ENCODE data around the gene EIF4G3. TPM values are rescaled to one million over a fixed set of nuclear protein-coding genes. Genes with fewer than 3 reads are reported as not detected.
"Not testable (repeated sequence)": the region's sequence is repeated elsewhere in the genome, so short reads cannot be mapped to it uniquely, and the experiment has no call there.

EIF4G3 gene
- total RNA-seq, 2 experiments from 2014 or later: 34.9 to 35.8 TPM

GRCh38 chr1:20870718-20871117, 306.0 kb downstream of the EIF4G3 start:
- ATAC-seq (ENCODE audit: low read depth): no peak
- peaks cover 8% of the 10 kb centered on the region for H3K4me1 Mint-ChIP-seq

GRCh38 chr1:20868263-20868662, 308.4 kb downstream of the EIF4G3 start:
- DNase-seq (no peak), ATAC-seq (ENCODE audit: low read depth) (no peak)
- H3K9me3 Mint-ChIP-seq: no peaks in the 10 kb centered on the region
- H3K4me3 Mint-ChIP-seq: no peak overlapping the region
- H3K4me1 Mint-ChIP-seq: peaks cover 3% of the 10 kb centered on the region
- POLR2A ChIA-PET: no interaction called here
- H3K27me3 Mint-ChIP-seq: no peaks in the 10 kb centered on the region
- H3K27ac Mint-ChIP-seq: no peak overlapping the region
- H3K36me3 Mint-ChIP-seq: peaks cover 9% of the 10 kb centered on the region

More at GRCh38 chr1:20870718-20871117, 306.0 kb downstream of the EIF4G3 start:
- no peak for DNase-seq
- no peaks in the 10 kb centered on the region for H3K9me3 Mint-ChIP-seq
- no peak overlapping the region for H3K27ac Mint-ChIP-seq
- H3K4me3 Mint-ChIP-seq: no peak overlapping the region
- H3K27me3 Mint-ChIP-seq: no peaks in the 10 kb centered on the region
- H3K36me3 Mint-ChIP-seq: peaks cover 15% of the 10 kb centered on the region
- POLR2A ChIA-PET: no interaction called here

- H3K4me1 Mint-ChIP-seq: peaks cover under 1% of the 10 kb centered on the region
- no peak overlapping the region for H3K4me3 Mint-ChIP-seq
- H3K9me3 Mint-ChIP-seq: no peaks in the 10 kb centered on the region
- POLR2A ChIA-PET: no interaction called here
- H3K27me3 Mint-ChIP-seq: no peaks in the 10 kb centered on the region
- peaks cover 9% of the 10 kb centered on the region for H3K36me3 Mint-ChIP-seq
- DNase-seq: no peak
- H3K27ac Mint-ChIP-seq: no peak overlapping the region
- no peak for ATAC-seq (ENCODE audit: low read depth)
Observed at GRCh38 chr1:20867847-20868246, 308.9 kb downstream of the EIF4G3 start.

GRCh38 chr1:20867062-20867461, 309.6 kb downstream of the EIF4G3 start:
- no peaks in the 10 kb centered on the region for H3K27me3 Mint-ChIP-seq
- H3K27ac Mint-ChIP-seq: no peak overlapping the region
- DNase-seq (no peak), ATAC-seq (ENCODE audit: low read depth) (no peak)
- POLR2A ChIA-PET: no interaction called here
- H3K9me3 Mint-ChIP-seq: no peaks in the 10 kb centered on the region
- peaks cover 9% of the 10 kb centered on the region for H3K36me3 Mint-ChIP-seq
- no peak overlapping the region for H3K4me3 Mint-ChIP-seq
- H3K4me1 Mint-ChIP-seq: no peaks in the 10 kb centered on the region

- H3K27ac Mint-ChIP-seq: no peak overlapping the region
- no peak for ATAC-seq (ENCODE audit: low read depth)
- H3K36me3 Mint-ChIP-seq: peaks cover 14% of the 10 kb centered on the region
- H3K9me3 Mint-ChIP-seq: no peaks in the 10 kb centered on the region
- no peak for DNase-seq
- H3K4me1 Mint-ChIP-seq: no peaks in the 10 kb centered on the region
- POLR2A ChIA-PET: no interaction called here
- no peak overlapping the region for H3K4me3 Mint-ChIP-seq
- no peaks in the 10 kb centered on the region for H3K27me3 Mint-ChIP-seq
Observed at GRCh38 chr1:20865001-20865400, 311.7 kb downstream of the EIF4G3 start.

- ATAC-seq (ENCODE audit: low read depth) (no peak), DNase-seq (no peak)
- Mint-ChIP-seq H3K4me1 (no peaks in the 10 kb centered on the region), H3K27ac (no peak overlapping the region), H3K4me3 (no peak overlapping the region), H3K27me3 (no peaks in the 10 kb centered on the region), H3K9me3 (no peaks in the 10 kb centered on the region), H3K36me3 (peaks cover 14% of the 10 kb centered on the region)
- POLR2A ChIA-PET: no interaction called here
Observed at GRCh38 chr1:20854529-20854928, 322.2 kb downstream of the EIF4G3 start.

- POLR2A ChIA-PET; DNase-seq; H3K4me3 Mint-ChIP-seq; H3K36me3 Mint-ChIP-seq; H3K9me3 Mint-ChIP-seq; H3K4me1 Mint-ChIP-seq; H3K27me3 Mint-ChIP-seq; ATAC-seq (ENCODE audit: low read depth); H3K27ac Mint-ChIP-seq: not testable (repeated sequence)
Observed at GRCh38 chr1:20851791-20852190, 324.9 kb downstream of the EIF4G3 start.

- no peak overlapping the region for H3K27ac Mint-ChIP-seq
- H3K4me1 Mint-ChIP-seq: no peaks in the 10 kb centered on the region
- no peak for DNase-seq
- no peak overlapping the region for H3K4me3 Mint-ChIP-seq
- POLR2A ChIA-PET: no interaction called here
- no peaks in the 10 kb centered on the region for H3K9me3 Mint-ChIP-seq
- no peak for ATAC-seq (ENCODE audit: low read depth)
- no peaks in the 10 kb centered on the region for H3K27me3 Mint-ChIP-seq
- peaks cover 16% of the 10 kb centered on the region for H3K36me3 Mint-ChIP-seq
Observed at GRCh38 chr1:20850021-20850420, 326.7 kb downstream of the EIF4G3 start.

- Mint-ChIP-seq H3K9me3 (no peaks in the 10 kb centered on the region), H3K4me3 (no peak overlapping the region), H3K27me3 (no peaks in the 10 kb centered on the region), H3K36me3 (peaks cover 21% of the 10 kb centered on the region), H3K4me1 (no peaks in the 10 kb centered on the region), H3K27ac (no peak overlapping the region)
- POLR2A ChIA-PET: no interaction called here
- ATAC-seq (ENCODE audit: low read depth) (no peak), DNase-seq (no peak)
Observed at GRCh38 chr1:20849100-20849499, 327.6 kb downstream of the EIF4G3 start.

GRCh38 chr1:20848162-20848561, 328.5 kb downstream of the EIF4G3 start:
- peaks cover 23% of the 10 kb centered on the region for H3K36me3 Mint-ChIP-seq
- no peak overlapping the region for H3K27ac Mint-ChIP-seq
- H3K4me3 Mint-ChIP-seq: no peak overlapping the region
- no peaks in the 10 kb centered on the region for H3K4me1 Mint-ChIP-seq
- ATAC-seq (ENCODE audit: low read depth): no peak
- no peak for DNase-seq
- POLR2A ChIA-PET: no interaction called here
- H3K27me3 Mint-ChIP-seq: no peaks in the 10 kb centered on the region
- H3K9me3 Mint-ChIP-seq: no peaks in the 10 kb centered on the region

GRCh38 chr1:20847611-20848080, 329.1 kb downstream of the EIF4G3 start:
- H3K36me3 Mint-ChIP-seq: peaks cover 23% of the 10 kb centered on the region
- POLR2A ChIA-PET: no interaction called here
- no peak overlapping the region for H3K27ac Mint-ChIP-seq
- ATAC-seq (ENCODE audit: low read depth) (no peak), DNase-seq (no peak)
- no peaks in the 10 kb centered on the region for H3K4me1 Mint-ChIP-seq
- H3K4me3 Mint-ChIP-seq: no peak overlapping the region
- H3K27me3 Mint-ChIP-seq: no peaks in the 10 kb centered on the region
- H3K9me3 Mint-ChIP-seq: no peaks in the 10 kb centered on the region

- Mint-ChIP-seq H3K27ac (no peak overlapping the region), H3K27me3 (no peaks in the 10 kb centered on the region), H3K4me1 (no peaks in the 10 kb centered on the region), H3K4me3 (no peak overlapping the region), H3K9me3 (no peaks in the 10 kb centered on the region), H3K36me3 (peaks cover 23% of the 10 kb centered on the region)
- DNase-seq (no peak), ATAC-seq (ENCODE audit: low read depth) (no peak)
- POLR2A ChIA-PET: no interaction called here
Observed at GRCh38 chr1:20846461-20847374, 330.0 kb downstream of the EIF4G3 start.

GRCh38 chr1:20840731-20841130, 336.0 kb downstream of the EIF4G3 start:
- DNase-seq (no peak), ATAC-seq (ENCODE audit: low read depth) (no peak)
- POLR2A ChIA-PET: no interaction called here
- Mint-ChIP-seq H3K9me3 (no peaks in the 10 kb centered on the region), H3K4me1 (no peaks in the 10 kb centered on the region), H3K36me3 (peaks cover 16% of the 10 kb centered on the region), H3K4me3 (no peak overlapping the region), H3K27ac (no peak overlapping the region), H3K27me3 (no peaks in the 10 kb centered on the region)

GRCh38 chr1:20837554-20838192, 339.0 kb downstream of the EIF4G3 start:
- peaks cover 20% of the 10 kb centered on the region for H3K36me3 Mint-ChIP-seq
- no peak overlapping the region for H3K4me3 Mint-ChIP-seq
- POLR2A ChIA-PET: no interaction called here
- H3K27me3 Mint-ChIP-seq: no peaks in the 10 kb centered on the region
- DNase-seq (no peak), ATAC-seq (ENCODE audit: low read depth) (no peak)
- no peaks in the 10 kb centered on the region for H3K4me1 Mint-ChIP-seq
- no peak overlapping the region for H3K27ac Mint-ChIP-seq
- H3K9me3 Mint-ChIP-seq: peaks cover 2% of the 10 kb centered on the region

Measured in activated naive CD8-positive, alpha-beta T cell treated with anti-CD3 and anti-CD28 coated beads, Interleukin-2, amount 10 ng/mL, durations not matched to agents 7 days and 5 days (primary cell).